Ishikawa (cell line): ENCODE measurements around the gene RASGRP1.

ENCODE experiments used
- CEBPB ChIP-seq: IDR thresholded peaks from 2 replicates; pipeline ENCODE4 v1.6.1; 2012
- CREB1 ChIP-seq: IDR thresholded peaks from 2 replicates; pipeline ENCODE4 v1.6.1; 2012; ENCODE audit warnings: low read depth
- EGR1 ChIP-seq: IDR thresholded peaks from 2 replicates; pipeline ENCODE4 v1.6.1; 2012
- EP300 ChIP-seq: IDR thresholded peaks from 2 replicates; pipeline ENCODE4 v1.6.1; 2012; ENCODE audit warnings: borderline replicate concordance
- FOXM1 ChIP-seq: IDR thresholded peaks from 2 replicates; pipeline ENCODE4 v1.6.1; 2012; ENCODE audit warnings: low read depth, borderline replicate concordance
- NFIC ChIP-seq: IDR thresholded peaks from 2 replicates; pipeline ENCODE4 v1.6.1; 2012
- RAD21 ChIP-seq: IDR thresholded peaks from 2 replicates; pipeline ENCODE4 v1.6.1; 2012; ENCODE audit warnings: low read depth
- TAF1 ChIP-seq: IDR thresholded peaks from 2 replicates; pipeline ENCODE4 v1.6.1; 2012; ENCODE audit warnings: low read depth, mild to moderate bottlenecking
- TCF12 ChIP-seq: IDR thresholded peaks from 2 replicates; pipeline ENCODE4 v1.6.1; 2012; ENCODE audit warnings: low read depth
- TEAD4 ChIP-seq: IDR thresholded peaks from 2 replicates; pipeline ENCODE4 v1.6.1; 2012
- YY1 ChIP-seq: IDR thresholded peaks from 2 replicates; pipeline ENCODE4 v1.6.1; 2012; ENCODE audit warnings: low read depth
- ZBTB7A ChIP-seq: IDR thresholded peaks from 2 replicates; pipeline ENCODE4 v1.6.1; 2012; ENCODE audit warnings: low read depth
- TF ChIP-seq, protein P1 (sequence below): IDR thresholded peaks from 2 replicates; pipeline ENCODE4 v1.6.1; 2012; ENCODE audit warnings: low read depth, mild to moderate bottlenecking
- TF ChIP-seq, protein P2 (sequence below): IDR thresholded peaks from 2 replicates; pipeline ENCODE4 v1.6.1; 2012
- TF ChIP-seq, protein P3 (sequence below): IDR thresholded peaks from 2 replicates; pipeline ENCODE4 v1.6.1; 2012

RASGRP1 gene

DNA sequence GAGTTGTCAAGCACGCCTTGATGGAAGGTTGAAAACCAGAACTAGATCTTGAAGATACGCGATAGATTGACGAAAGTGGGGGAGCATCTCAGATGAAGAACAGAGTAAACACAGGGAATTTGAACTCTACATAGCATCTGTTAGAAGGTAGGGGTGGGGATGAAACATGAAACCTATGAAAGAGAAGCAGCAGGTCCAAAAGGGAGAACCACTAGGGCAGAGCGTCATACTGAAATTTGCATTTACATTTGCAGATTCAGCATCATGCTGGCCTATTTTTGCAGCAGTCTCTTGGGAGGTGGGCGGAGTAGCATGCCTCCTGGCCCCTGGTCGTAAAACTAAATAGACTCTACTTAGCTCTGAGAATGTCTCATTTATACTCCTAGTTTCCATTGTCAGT lies 46.1 kb upstream of the RASGRP1 start:
- TF ChIP-seq ZBTB7A (no peak), CEBPB (no peak)

DNA sequence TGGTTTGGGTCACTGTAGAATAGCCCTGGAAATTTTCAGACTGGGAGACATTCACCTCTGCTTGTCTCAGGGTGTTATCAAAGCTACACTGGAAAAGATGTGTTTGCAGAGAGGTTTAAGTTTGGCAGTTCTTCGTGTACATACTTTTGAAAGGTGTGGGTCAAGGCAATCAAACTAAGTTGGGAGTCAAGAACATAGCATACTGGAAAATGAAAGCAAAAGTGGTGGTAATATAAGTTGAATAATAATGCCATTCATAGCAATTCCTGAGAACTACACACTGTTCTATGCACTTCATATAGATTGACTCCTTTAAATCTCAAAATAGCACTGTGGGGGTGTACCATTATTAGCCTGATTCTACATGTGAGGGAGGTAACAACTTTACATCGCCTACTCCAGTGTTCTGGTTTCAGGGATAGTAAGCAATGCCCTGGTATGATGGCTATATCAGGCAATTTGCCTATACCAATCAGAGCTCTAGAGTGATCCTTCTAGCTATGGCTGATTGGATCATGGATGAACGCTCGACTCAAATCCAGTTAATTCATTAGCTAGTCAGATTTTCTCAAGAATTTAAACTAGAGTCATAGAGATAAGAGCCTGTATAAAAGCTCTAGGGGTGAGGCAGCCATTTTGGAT lies 44.6 kb upstream of the RASGRP1 start:
- TF ChIP-seq, protein P1, sequence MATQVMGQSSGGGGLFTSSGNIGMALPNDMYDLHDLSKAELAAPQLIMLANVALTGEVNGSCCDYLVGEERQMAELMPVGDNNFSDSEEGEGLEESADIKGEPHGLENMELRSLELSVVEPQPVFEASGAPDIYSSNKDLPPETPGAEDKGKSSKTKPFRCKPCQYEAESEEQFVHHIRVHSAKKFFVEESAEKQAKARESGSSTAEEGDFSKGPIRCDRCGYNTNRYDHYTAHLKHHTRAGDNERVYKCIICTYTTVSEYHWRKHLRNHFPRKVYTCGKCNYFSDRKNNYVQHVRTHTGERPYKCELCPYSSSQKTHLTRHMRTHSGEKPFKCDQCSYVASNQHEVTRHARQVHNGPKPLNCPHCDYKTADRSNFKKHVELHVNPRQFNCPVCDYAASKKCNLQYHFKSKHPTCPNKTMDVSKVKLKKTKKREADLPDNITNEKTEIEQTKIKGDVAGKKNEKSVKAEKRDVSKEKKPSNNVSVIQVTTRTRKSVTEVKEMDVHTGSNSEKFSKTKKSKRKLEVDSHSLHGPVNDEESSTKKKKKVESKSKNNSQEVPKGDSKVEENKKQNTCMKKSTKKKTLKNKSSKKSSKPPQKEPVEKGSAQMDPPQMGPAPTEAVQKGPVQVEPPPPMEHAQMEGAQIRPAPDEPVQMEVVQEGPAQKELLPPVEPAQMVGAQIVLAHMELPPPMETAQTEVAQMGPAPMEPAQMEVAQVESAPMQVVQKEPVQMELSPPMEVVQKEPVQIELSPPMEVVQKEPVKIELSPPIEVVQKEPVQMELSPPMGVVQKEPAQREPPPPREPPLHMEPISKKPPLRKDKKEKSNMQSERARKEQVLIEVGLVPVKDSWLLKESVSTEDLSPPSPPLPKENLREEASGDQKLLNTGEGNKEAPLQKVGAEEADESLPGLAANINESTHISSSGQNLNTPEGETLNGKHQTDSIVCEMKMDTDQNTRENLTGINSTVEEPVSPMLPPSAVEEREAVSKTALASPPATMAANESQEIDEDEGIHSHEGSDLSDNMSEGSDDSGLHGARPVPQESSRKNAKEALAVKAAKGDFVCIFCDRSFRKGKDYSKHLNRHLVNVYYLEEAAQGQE = no peak
- TF ChIP-seq, protein P2, sequence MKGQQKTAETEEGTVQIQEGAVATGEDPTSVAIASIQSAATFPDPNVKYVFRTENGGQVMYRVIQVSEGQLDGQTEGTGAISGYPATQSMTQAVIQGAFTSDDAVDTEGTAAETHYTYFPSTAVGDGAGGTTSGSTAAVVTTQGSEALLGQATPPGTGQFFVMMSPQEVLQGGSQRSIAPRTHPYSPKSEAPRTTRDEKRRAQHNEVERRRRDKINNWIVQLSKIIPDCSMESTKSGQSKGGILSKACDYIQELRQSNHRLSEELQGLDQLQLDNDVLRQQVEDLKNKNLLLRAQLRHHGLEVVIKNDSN = no peak
- TF ChIP-seq ZBTB7A (no peak), EGR1 (no peak)

DNA sequence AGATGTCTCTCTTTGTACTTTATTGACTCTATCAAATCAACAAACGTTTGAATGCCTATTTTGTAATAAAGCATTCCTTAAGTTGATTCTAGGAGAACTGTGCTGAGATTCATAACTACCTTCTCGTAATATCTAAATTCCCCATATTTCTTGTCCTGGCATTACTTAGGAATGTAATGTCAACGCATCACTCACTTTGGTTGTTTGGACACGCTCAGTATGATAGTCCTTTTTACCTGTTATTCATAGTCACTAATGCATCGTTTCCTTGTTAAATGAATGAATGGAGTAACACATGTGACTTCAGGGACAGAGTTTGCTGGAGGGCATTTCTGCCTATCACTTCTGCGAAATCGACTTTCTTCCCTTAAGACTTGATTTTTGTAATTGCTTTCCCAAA lies 44.1 kb upstream of the RASGRP1 start:
- no peak for TF ChIP-seq EGR1

DNA sequence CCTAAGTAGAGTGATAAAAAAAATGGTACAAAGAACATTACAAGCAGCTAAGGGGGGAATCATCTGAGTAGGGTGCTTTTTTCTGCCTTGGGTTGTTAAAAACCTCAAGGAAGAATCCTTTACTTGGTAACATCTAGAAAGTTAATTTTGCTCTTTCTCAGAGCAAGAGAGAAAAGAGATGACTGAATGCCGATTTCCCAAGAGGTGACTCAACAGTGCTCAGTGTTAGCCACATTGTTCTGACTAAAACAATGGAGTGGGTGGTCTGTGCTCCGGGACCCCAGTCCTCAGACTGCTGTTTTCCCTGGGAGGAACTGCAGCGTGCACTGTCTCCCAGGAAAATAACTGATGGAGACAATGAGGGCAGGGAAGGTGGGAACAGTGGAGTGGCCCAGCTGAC lies 41.1 kb upstream of the RASGRP1 start:
- TF ChIP-seq, protein P1 = no peak
- TF ChIP-seq, protein P3, sequence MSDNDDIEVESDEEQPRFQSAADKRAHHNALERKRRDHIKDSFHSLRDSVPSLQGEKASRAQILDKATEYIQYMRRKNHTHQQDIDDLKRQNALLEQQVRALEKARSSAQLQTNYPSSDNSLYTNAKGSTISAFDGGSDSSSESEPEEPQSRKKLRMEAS = no peak
- TF ChIP-seq TCF12 (no peak), TEAD4 (no peak)

- TF ChIP-seq EP300 = no peak
- TF ChIP-seq, protein P2 = no peak
- TF ChIP-seq, protein P1 = no peak
- TF ChIP-seq TAF1 = no peak
- no peak for TF ChIP-seq TEAD4
- TF ChIP-seq ZBTB7A = no peak
- no peak for TF ChIP-seq YY1
- TF ChIP-seq, protein P3 = no peak
- TF ChIP-seq EGR1 = no peak
- no peak for TF ChIP-seq RAD21
- no peak for TF ChIP-seq NFIC
- TF ChIP-seq FOXM1 = no peak
- no peak for TF ChIP-seq TCF12
- TF ChIP-seq CREB1 = no peak
- TF ChIP-seq CEBPB = no peak
These were observed 39.1 kb upstream of the RASGRP1 start for GRCh38 chr15:38603672-38604071.

- TF ChIP-seq ZBTB7A = no peak
- no peak for TF ChIP-seq TEAD4
- no peak for TF ChIP-seq CREB1
- no peak for TF ChIP-seq EGR1
- TF ChIP-seq YY1 = no peak
- TF ChIP-seq CEBPB = no peak
- no peak for TF ChIP-seq EP300
- TF ChIP-seq RAD21 = no peak
- TF ChIP-seq FOXM1 = no peak
- TF ChIP-seq, protein P3 = no peak
- TF ChIP-seq TAF1 = no peak
- TF ChIP-seq, protein P1 = no peak
These were observed 38.5 kb upstream of the RASGRP1 start for GRCh38 chr15:38602910-38603670.
